OCI-M2 (cell line): ENCODE data around the gene LRP8.

ENCODE experiments used
- DNase-seq: peaks from one replicate; lab custom pipeline; 2025; ENCODE audit not compliant: unreplicated experiment; lab: John Stamatoyannopoulos, UW

The LRP8 gene

GRCh38 chr1:53324321-53324720, 3.5 kb downstream of the LRP8 start:
- DNase-seq = no peak

- no peak for DNase-seq
Measured at GRCh38 chr1:53323316-53323715, 4.6 kb downstream of the LRP8 start.

DNA sequence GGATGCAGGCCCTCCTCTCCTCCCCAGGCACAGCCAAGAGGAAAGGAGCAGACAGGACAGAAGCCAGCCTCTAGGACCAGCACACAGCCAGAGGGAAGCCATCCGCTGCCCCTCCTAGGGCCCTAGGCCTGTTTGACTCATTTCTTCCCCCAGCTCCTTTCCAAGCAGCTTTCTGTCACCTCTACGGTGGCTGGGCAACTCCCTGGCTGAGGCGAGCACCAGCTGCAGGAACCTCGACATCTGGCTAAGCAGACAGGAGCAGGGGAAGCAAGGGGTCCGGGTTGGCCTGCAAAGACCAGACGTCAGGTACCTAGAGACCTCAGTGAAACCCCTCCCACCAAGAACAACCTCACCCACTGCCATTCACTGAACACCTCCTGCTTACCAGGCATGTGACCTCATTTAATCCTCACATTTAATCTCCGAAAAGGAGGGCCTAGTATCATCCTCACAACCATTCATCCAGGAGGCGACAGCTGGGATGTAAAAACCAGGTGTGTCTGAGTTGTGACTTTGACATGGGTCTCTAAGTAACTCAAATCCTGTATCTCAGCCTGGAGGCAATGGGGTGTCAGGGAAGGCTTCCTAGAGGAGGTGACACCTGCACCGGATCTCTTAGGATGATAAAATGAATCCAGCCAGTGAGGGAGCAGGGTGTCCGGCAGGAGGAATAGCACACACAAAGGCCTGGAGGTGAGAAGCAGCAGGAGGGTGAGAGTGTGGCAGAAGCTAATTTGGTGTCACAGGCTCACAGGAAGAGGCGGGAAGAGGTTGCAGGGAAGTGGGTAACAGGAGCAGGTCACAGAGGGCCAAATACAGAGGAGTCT, 5.9 kb downstream of the LRP8 start:
- DNase-seq = no peak

- DNase-seq = no peak
Measured at GRCh38 chr1:53321366-53321765, 6.5 kb downstream of the LRP8 start.

DNA sequence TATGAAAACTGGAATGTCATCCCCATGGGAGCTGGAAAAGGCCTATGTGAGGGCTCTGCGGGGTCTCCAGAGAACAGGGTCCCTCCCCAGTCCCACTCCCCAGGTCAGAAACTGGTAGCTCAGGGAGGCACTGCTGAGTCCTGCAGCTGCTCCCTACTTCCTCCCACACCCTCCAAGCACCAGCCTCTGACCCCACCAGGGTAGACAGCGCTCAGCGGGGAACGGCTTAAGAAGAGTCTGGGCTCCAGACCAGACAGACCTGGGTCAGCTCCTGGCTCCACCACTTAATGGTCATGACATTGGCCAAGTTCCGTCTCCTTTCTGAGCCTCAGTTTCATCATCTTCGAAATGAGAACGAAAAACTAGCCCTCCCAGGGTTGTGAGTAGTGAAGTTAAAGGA, 7.2 kb downstream of the LRP8 start:
- DNase-seq = no peak

- DNase-seq = no peak
Measured at GRCh38 chr1:53319296-53320101, 8.4 kb downstream of the LRP8 start.

- no peak for DNase-seq
Measured at GRCh38 chr1:53317646-53318539, 10.0 kb downstream of the LRP8 start.

DNA sequence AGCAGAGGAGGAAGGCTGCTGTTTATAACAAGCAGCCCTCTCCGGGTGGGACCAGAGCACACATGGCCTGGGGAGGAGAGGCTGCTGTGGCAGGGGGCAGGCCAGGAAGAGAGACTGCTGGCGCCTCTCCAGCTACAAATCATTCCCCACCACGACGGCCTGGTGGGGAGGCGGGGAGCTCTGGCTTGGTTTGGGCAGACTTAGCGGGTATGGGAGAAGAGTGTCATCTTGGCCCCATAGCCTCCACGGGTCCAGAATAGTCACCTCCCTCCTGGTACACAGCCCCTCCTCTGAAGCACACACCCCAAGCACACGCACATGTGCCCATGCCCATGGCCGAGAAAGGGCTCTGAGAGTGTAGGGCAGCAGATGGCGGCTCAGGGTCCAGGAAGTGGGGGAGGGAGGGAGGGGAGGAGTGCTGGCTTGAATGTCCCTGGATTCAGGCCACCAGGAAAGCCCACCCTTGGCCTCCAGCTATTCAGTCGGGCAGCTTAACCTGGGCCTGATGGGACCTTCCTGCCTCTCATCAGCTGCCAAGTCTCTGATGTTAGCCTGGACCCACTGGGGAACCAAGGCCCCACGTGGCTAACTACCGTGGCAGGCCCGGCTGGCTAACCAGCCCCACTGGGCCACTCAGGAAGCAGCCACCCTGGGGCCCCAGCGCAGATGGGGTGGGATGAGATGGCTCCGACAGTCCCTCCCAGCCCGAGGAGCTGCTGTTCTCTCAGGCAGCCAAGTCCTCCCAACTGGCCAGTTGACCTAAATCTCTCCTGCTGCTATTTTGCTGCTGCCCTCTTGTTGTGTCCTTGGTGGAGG, 10.9 kb downstream of the LRP8 start:
- no peak for DNase-seq

DNA sequence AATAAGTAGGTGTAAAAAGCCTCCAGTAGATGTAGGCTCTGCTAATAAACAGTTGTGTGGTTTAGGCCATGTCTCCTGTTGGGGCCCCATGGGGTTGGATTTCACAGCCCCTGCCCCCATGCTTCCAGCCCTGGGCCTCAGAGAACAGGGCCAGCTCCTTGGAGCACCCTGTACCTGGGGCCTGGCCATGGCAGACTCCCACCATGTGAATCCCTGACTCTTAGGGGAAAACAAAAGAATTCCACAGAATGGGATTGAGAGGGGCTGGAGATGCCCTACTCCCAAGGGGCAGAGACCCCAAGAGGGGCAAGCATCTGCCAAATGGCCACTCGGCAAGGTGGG, 11.5 kb downstream of the LRP8 start:
- DNase-seq = no peak

DNA sequence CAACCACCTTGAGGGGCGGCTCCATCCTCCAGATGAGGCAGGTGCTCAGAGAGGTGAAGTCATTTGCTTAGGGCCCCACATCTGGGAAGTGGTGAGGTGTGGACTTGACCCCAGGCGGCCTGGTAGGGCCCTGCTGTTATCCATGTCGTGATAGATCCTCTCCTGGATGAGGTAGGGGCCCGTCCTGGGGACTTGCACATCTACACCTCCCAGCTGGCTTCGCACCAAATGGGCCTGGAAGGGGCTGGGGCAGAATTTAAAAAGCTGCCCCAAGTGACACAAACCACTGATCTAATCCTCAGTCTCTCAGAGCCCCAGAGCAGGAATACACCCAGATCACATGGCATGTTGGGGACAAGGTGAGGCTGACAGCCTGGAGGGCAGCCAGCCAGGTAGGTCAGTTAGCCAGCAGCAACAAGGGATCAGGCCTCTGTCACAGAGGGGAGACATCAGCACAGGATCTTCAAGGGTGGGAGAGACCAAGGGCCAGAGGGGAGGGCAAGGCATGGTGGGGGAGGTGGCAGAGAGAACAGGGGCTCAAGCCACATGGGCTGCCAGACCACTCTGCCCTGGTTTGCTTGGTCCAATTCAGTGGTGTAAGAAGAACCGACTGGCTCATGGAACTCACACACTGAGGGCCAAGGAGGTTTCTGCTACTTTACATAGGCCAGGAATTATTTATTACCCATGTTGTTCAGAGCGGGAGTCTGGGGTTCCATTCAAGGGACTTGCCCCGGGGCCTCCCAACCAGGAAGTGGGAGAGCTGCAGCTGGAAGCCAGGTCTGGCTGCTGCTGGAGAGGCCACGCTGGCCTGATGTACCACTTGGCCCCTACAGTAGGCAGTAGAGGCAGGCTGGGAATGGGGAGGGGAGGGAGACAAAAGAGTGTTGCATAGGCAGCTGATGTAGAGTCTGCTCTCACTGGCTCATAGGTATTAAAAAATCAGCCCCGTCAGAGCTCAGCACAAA, 12.1 kb downstream of the LRP8 start:
- no peak for DNase-seq

GRCh38 chr1:53315046-53315445, 12.8 kb downstream of the LRP8 start:
- no peak for DNase-seq

DNA sequence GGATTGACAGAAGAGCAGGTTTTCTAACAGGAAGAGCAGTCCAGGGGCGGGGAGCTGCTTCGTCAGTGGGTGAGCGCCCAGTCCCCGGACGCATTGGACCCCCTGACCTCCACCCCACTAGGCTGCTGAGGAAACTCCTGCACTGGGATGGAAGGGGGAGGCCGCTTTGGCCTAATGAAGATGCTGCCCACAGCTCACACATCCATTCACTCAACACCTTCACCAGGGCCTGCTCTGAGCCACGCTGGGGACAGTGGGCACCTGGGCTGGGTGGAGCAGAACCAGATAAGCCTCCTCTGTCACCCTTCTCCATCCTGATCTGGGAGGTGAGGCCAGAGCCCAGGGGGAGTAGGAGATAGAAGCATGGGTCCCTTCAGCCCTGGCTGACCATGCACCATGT, 13.3 kb downstream of the LRP8 start:
- no peak for DNase-seq

- DNase-seq = no peak
Measured at GRCh38 chr1:53314096-53314495, 13.8 kb downstream of the LRP8 start.

DNA sequence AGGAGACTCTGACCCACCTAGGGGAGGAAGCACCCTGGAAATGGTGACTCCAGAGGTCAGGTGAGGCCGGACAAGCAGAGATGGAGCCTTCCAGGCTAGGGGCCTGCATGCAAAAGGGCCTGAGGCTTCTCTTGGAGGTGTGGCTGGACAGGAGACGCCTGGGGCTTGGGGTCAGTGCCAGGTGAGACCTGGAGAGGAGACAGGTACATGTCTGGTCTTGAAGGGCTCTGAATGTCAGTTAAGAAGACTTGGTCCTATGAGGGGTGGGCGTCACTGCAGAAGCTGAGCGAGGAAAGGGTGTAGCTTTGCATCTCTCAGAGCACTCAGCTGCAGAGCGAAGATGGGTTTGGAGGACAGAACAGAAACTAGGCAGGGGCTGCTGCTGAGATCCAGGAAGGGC, 14.3 kb downstream of the LRP8 start:
- DNase-seq = no peak

GRCh38 chr1:53311702-53312305, 16.1 kb downstream of the LRP8 start:
- DNase-seq = no peak

DNA sequence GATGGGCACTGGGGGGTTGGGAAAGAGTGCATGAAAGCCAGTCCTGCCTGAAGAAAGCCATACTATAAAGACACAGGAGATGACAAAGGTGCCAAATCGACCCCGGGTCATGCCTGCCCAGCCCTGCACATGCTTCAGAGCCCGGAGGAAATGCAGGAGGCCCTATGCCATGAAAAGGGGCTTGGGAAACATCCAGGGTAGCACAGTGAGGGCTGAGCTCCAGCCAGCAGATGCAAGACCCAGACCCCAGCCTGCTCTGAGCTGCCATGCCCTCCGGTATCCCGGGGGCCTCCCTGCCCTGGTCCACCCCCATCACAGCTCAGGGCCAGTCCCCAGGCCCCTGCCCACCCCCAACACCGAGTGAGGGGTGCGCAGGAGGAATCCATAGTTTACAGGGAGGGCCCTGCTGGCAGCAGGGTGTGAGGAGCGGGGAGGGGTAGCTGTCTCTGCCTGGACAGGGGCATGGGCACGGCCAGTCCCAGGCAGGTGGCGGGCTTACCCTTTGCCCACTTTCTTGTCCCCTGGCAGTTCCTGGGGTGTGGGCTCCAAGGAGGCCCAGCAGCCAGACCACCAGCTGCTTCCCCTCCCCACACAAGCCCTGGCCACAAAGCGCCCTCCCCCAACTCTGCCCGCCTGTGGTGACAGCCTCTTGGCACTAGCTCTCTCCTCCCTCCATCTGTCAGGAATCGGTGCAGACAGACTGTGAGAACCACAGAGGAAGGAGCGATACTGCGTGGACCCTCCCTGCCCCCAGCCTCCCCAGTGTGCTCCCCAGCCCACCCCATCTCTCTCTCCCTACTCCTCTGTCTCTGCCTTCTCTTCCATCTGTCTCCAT, 16.8 kb downstream of the LRP8 start:
- no peak for DNase-seq

- no peak for DNase-seq
Measured at GRCh38 chr1:53309802-53310201, 18.1 kb downstream of the LRP8 start.

GRCh38 chr1:53308506-53308905, 19.4 kb downstream of the LRP8 start:
- DNase-seq = no peak
